PC-9 (cell line): Measurements from ENCODE around the gene MSH6.

ENCODE experiments used
- EZH2 ChIP-seq: fragments of 200-600 bp; sonication (generic); IDR thresholded peaks from 2 replicates; pipeline ENCODE4 v1.8.0; 2017; ENCODE audit warnings: antibody characterized with exemption, low read depth
- TF ChIP-seq, protein P1 (sequence below): fragments of 200-600 bp; sonication (generic); conservative IDR thresholded peaks from 2 replicates; pipeline ENCODE4 v1.6.1; 2017; ENCODE audit warnings: mixed run types, antibody characterized with exemption, mild to moderate bottlenecking, moderate library complexity

DNA sequence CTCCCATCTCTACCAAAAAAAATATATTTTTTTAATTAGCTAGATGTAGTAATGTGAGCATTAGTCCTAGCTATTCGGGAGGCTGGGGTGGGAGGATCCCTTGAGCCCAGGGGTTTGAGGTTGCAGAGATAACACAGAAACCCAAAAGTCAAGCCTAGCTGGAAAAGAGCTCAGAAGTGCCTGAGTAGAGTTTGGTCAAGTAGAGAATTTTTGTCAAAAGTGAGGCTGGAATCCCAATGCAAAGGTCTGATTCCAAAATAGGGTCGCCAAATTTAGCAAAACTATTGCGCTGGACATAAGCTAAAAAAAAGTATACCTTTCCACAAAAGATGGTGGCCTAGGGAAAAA lies 15.5 kb upstream of the MSH6 start:
- TF ChIP-seq, protein P1, sequence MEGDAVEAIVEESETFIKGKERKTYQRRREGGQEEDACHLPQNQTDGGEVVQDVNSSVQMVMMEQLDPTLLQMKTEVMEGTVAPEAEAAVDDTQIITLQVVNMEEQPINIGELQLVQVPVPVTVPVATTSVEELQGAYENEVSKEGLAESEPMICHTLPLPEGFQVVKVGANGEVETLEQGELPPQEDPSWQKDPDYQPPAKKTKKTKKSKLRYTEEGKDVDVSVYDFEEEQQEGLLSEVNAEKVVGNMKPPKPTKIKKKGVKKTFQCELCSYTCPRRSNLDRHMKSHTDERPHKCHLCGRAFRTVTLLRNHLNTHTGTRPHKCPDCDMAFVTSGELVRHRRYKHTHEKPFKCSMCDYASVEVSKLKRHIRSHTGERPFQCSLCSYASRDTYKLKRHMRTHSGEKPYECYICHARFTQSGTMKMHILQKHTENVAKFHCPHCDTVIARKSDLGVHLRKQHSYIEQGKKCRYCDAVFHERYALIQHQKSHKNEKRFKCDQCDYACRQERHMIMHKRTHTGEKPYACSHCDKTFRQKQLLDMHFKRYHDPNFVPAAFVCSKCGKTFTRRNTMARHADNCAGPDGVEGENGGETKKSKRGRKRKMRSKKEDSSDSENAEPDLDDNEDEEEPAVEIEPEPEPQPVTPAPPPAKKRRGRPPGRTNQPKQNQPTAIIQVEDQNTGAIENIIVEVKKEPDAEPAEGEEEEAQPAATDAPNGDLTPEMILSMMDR = no peak
- no peak for TF ChIP-seq EZH2
